K562 (cell line): ENCODE data around the gene B3GAT1. TPM values are rescaled to one million over a fixed set of nuclear protein-coding genes. Genes with fewer than 3 reads are reported as not detected.

Experiments used
- ATAC-seq: fragments of 200-7000 bp; cut with Tn5 transposase; 3 replicates; pipeline ENCODE4 v1.9.1; 2020; ENCODE audit warnings: moderate library complexity
- BruUV-seq: library from RNA; stranded (reverse); fragments of 400-500 nt; replicated peaks from 2 replicates; lab custom pipeline; 2021; lab: Mats Ljungman, UMichigan
- CTCF ChIA-PET: fragments of 300-600 bp; formaldehyde crosslinking; extraction: SDS; loops from one replicate; lab custom pipeline; 2021; ENCODE audit warnings: low intra/inter-chr PET ratio; lab: Yijun Ruan, JAX
- POLR2A ChIA-PET: fragments of 300-600, 350-650 bp; sonication (Branson Sonifier 250); formaldehyde crosslinking; extraction: SDS; loops from one replicate; lab custom pipeline; 2021; ENCODE audit warnings: antibody characterized with exemption, inconsistent platforms; lab: Yijun Ruan, JAX
- DNase-seq, 4 experiments: peaks; one replicate each; pipeline versions ENCODE4 v3.0.0 to v3.0.0-alpha.2; 2011 to 2018; ENCODE audit warnings: low spot score in 3 of 4, mixed read lengths in 3 of 4; ENCODE audit errors: extremely low read depth in 1 of 4
- FAIRE-seq: peaks from 2 replicates; lab custom pipeline; 2011; peaks lifted over from hg19 to GRCh38; lab: Jason Lieb, UNC
- H2AFZ ChIP-seq: 2 replicates; pipeline ENCODE4 v1.6.0; 2011; ENCODE audit warnings: low read depth, low read length, control low read depth, inconsistent platforms
- H3K27ac ChIP-seq: fragments of 200-600 bp; 3 replicates; pipeline ENCODE4 v1.8.0; 2011; ENCODE audit warnings: low read depth, mild to moderate bottlenecking, control low read depth, inconsistent platforms, low read length, moderate library complexity, mixed read lengths; ENCODE audit errors: extremely low read depth
- H3K27me3 ChIP-seq, 2 experiments: fragments of 300-600 bp in 1 of 2; 2 replicates in 1 of 2; 3 replicates in 1 of 2; pipeline versions ENCODE4 v1.6.0 to v1.8.0; 2011; ENCODE audit warnings: inconsistent platforms in 2 of 2, low read length in 2 of 2, mild to moderate bottlenecking in 1 of 2, mixed read lengths in 1 of 2, moderate library complexity in 1 of 2; ENCODE audit not compliant: control insufficient read depth in 2 of 2, insufficient read depth in 2 of 2
- H3K36me3 ChIP-seq: fragments of 300-600 bp; 3 replicates; pipeline ENCODE4 v1.8.0; 2011; ENCODE audit warnings: mild to moderate bottlenecking, low read length, inconsistent platforms; ENCODE audit not compliant: control insufficient read depth, insufficient read depth
- H3K4me1 ChIP-seq, 2 experiments: fragments of 200-600 bp in 1 of 2; replicated peaks in 1 of 2; 2 replicates in 1 of 2; 3 replicates in 1 of 2; pipeline versions ENCODE4 v1.5.1 to v1.8.0; 2011; ENCODE audit warnings: inconsistent platforms in 2 of 2, low read length in 2 of 2, mild to moderate bottlenecking in 1 of 2, mixed read lengths in 1 of 2, moderate library complexity in 1 of 2; ENCODE audit not compliant: control insufficient read depth in 2 of 2, insufficient read depth in 2 of 2
- H3K4me2 ChIP-seq: 2 replicates; pipeline ENCODE4 v1.6.1; 2011; ENCODE audit warnings: low read length, control low read depth, inconsistent platforms, mixed read lengths; ENCODE audit not compliant: insufficient read depth
- H3K4me3 ChIP-seq: fragments of 200-600 bp; sonication (generic), shearing (Covaris generic); 2 replicates; pipeline ENCODE4 v1.5.1; 2016; ENCODE audit warnings: control low read depth, inconsistent platforms
- H3K79me2 ChIP-seq: fragments of 200-600 bp; 3 replicates; pipeline ENCODE4 v1.8.0; 2011; ENCODE audit warnings: low read length, inconsistent platforms; ENCODE audit not compliant: control insufficient read depth, insufficient read depth
- H3K9ac ChIP-seq, 2 experiments: 2 replicates each; pipeline versions ENCODE4 v1.6.0 to v1.6.1; 2011; ENCODE audit warnings: low read depth in 2 of 2, low read length in 2 of 2, control low read depth in 1 of 2, inconsistent platforms in 1 of 2, mild to moderate bottlenecking in 1 of 2, mixed read lengths in 1 of 2; ENCODE audit not compliant: insufficient read depth in 1 of 2
- H3K9me1 ChIP-seq: one replicate; pipeline ENCODE4 v1.6.0; 2011; ENCODE audit warnings: inconsistent platforms, mild to moderate bottlenecking, low read length, moderate library complexity; ENCODE audit not compliant: control insufficient read depth, insufficient read depth
- H3K9me3 ChIP-seq: replicated peaks from 2 replicates; pipeline ENCODE4 v1.5.1; 2011; ENCODE audit warnings: low read depth, low read length, inconsistent platforms; ENCODE audit not compliant: control insufficient read depth, insufficient read depth
- H4K20me1 ChIP-seq: replicated peaks from 2 replicates; pipeline ENCODE4 v1.6.1; 2011; ENCODE audit warnings: low read length, inconsistent platforms, mixed read lengths; ENCODE audit not compliant: control insufficient read depth, insufficient read depth
- BCL6 ChIP-seq: fragments of 250-450 bp; sonication (Bioruptor Pico); IDR thresholded peaks from 2 replicates; pipeline ENCODE4 v1.4.0; 2020
- ILK ChIP-seq: fragments of 450-650 bp; IDR thresholded peaks from 2 replicates; pipeline ENCODE4 v1.6.1; 2016; ENCODE audit warnings: missing genetic modification characterization, low read depth, mild to moderate bottlenecking, missing compliant biosample characterization, moderate library complexity, borderline replicate concordance
- MLLT1 ChIP-seq, 2 experiments: fragments of 450-650 bp; IDR thresholded peaks; 2 replicates each; pipeline ENCODE4 v1.6.1; 2016
- NFYB ChIP-seq: IDR thresholded peaks from 2 replicates; pipeline ENCODE4 v1.6.1; 2011; ENCODE audit warnings: mild to moderate bottlenecking, moderate library complexity; ENCODE audit not compliant: insufficient read length; ENCODE audit errors: extremely low read depth
- NR2F6 ChIP-seq: fragments of 450-650 bp; formaldehyde crosslinking; IDR thresholded peaks from 2 replicates; pipeline ENCODE4 v1.4.0; 2020; ENCODE audit warnings: mild to moderate bottlenecking
- RFX1 ChIP-seq: fragments of 450-650 bp; IDR thresholded peaks from 2 replicates; pipeline ENCODE4 v1.6.1; 2016; ENCODE audit warnings: mild to moderate bottlenecking, moderate library complexity
- RFX5 ChIP-seq: IDR thresholded peaks from 2 replicates; pipeline ENCODE4 v1.6.1; 2011; ENCODE audit warnings: low read depth, mild to moderate bottlenecking, improper control_type of control experiment, low read length
- TEAD4 ChIP-seq, 2 experiments: sonication (generic) in 1 of 2; formaldehyde crosslinking in 1 of 2; IDR thresholded peaks; 2 replicates each; pipeline versions ENCODE4 v1.6.1 to v1.8.0; 2012 to 2022; ENCODE audit warnings: borderline replicate concordance in 1 of 2, inconsistent platforms in 1 of 2, low read length in 1 of 2, mild to moderate bottlenecking in 1 of 2, missing genetic modification reagents in 1 of 2
- ZBTB43 ChIP-seq: sonication (generic); formaldehyde crosslinking; IDR thresholded peaks from 2 replicates; pipeline ENCODE4 v1.8.0; 2023; ENCODE audit warnings: mild to moderate bottlenecking, missing genetic modification reagents
- ZNF280B ChIP-seq: fragments of 250-450 bp; sonication (Bioruptor Pico); IDR thresholded peaks from 2 replicates; pipeline ENCODE4 v1.5.1; 2021; ENCODE audit warnings: mild to moderate bottlenecking
- ZNF511 ChIP-seq: sonication (generic); formaldehyde crosslinking; IDR thresholded peaks from 2 replicates; pipeline ENCODE4 v1.8.0; 2022; ENCODE audit warnings: mild to moderate bottlenecking, missing genetic modification reagents
- ZNF592 ChIP-seq: fragments of 450-650 bp; IDR thresholded peaks from 2 replicates; pipeline ENCODE4 v1.6.1; 2017; ENCODE audit warnings: antibody characterized with exemption, mild to moderate bottlenecking
- WGBS: fragments of 100-300 bp; shearing (Covaris generic); methylation state at CpG from one replicate; pipeline ENCODE4 v1.1.6; 2016; ENCODE audit warnings: low coverage, mixed read lengths; ENCODE audit not compliant: insufficient coverage; ENCODE audit errors: missing lambda C conversion rate; 5-methylcytosine and 5-hydroxymethylcytosine counted together
- in situ Hi-C: fragments of 300-500 bp; cut with MboI; formaldehyde crosslinking; loops from 4 replicates; pipeline ENCODE4 v1.15.0; 2018; ENCODE audit warnings: inconsistent platforms, mixed read lengths
- intact Hi-C: fragments of 100-400 bp; cut with micrococcal nuclease; formaldehyde crosslinking; loops from 2 replicates; pipeline ENCODE4 v1.14.2; 2022
- polyA plus RNA-seq, 8 experiments: library from polyadenylated mRNA; depleted of rRNA in 4 of 8; stranded (reverse) in 5 of 8; unstranded in 3 of 8; fragments of >200 nt; fragmentation: Nextera tagmentation in 2 of 8; fragmentation: Illumina TruSeq in 1 of 8; extraction: Ambion mirVana in 2 of 8; extraction: Trizol in 1 of 8; gene quantifications; 2 replicates each; pipeline versions ENCODE4 v1.2.1 to v1.2.3, GENCODE V29; 2011 to 2014; ENCODE audit warnings: inconsistent platforms in 1 of 8, missing spikeins in 1 of 8
- total RNA-seq, 7 experiments: library from RNA; depleted of rRNA in 6 of 7; stranded (reverse); fragments of >200 nt in 6 of 7; fragmentation: Illumina TruSeq in 2 of 7; extraction: Trizol in 2 of 7; gene quantifications; 2 replicates each; pipeline versions ENCODE4 v1.2.1 to v1.2.3, GENCODE V29; 2011 to 2021; ENCODE audit warnings: low replicate concordance in 1 of 7

Gene B3GAT1
- total and polyA plus RNA-seq, 9 of the 15 experiments (the other 6 are each of a cell fraction or from before 2014, with no cell fraction given), result 0.01 to 0.53 (median 0.14) TPM; not detected in 1

- ChIA-PET CTCF (no interaction called here), POLR2A (no interaction called here)
- Histone ChIP-seq H4K20me1 (peaks cover 17% of the 10 kb centered on the region; the same call in 1 of the 2 replicates), H3K4me1 (no peaks in the 10 kb centered on the region), H3K9me1 (no peaks in the 10 kb centered on the region), H3K27ac (no peak overlapping the region), H3K4me2 (no peak overlapping the region), H3K79me2 (no peaks in the 10 kb centered on the region), H3K27me3 (peaks cover 6 to 80% of the 10 kb centered on the region in 2 experiments), H3K4me3 (no peak overlapping the region), H2AFZ (no peak overlapping the region), H3K9ac (no peak overlapping the region), H3K9me3 (no peaks in the 10 kb centered on the region), H3K36me3 (no peaks in the 10 kb centered on the region)
- intact Hi-C loops (loop anchor here (10.0 kb wide), 1 partner anchor 330 kb away; no protein-coding TSS in a partner anchor), in situ Hi-C loops (no loop called here)
- DNase-seq (no peak), ATAC-seq (no peak), FAIRE-seq (no peak)
- BruUV-seq, result no TSS peak
- no peak for TF ChIP-seq ZNF592
- TF ChIP-seq ZNF280B (CRISPR knock-in tag), result no peak
- no peak for TF ChIP-seq ILK (tag)
- no peak for TF ChIP-seq NR2F6 (CRISPR knock-in tag)
- TF ChIP-seq NFYB, result no peak
- no peak for TF ChIP-seq TEAD4 (IDR thresholded peaks at IDR 0.05; ENCODE audit: low read length)
- TF ChIP-seq TEAD4 (CRISPR knock-in tag; IDR thresholded peaks at IDR 0.05; ENCODE audit: borderline replicate concordance), result no peak
- no peak for TF ChIP-seq ZNF511
- no peak for TF ChIP-seq RFX1
- TF ChIP-seq ZBTB43 (CRISPR knock-in tag), result no peak
- TF ChIP-seq BCL6 (CRISPR knock-in tag), result no peak
- TF ChIP-seq MLLT1 (IDR thresholded peaks at IDR 0.05), result no peak
- no peak for TF ChIP-seq RFX5
- WGBS, result 4% methylated on average over 7 of the region's 10 CpGs
Measured at GRCh38 chr11:134394311-134394710, 17.7 kb downstream of the B3GAT1 start.
